ENCODE measurements around the gene KCNN3.

- TF ChIP-seq CTCF (conservative IDR thresholded peaks at IDR 0.05; ENCODE audit: low read depth, low read length), result no peak
- no peak for TF ChIP-seq EZH2phosphoT487 (IDR thresholded peaks at IDR 0.05; ENCODE audit: borderline replicate concordance, low read length)
Measured at GRCh38 chr1:154767315-154768240, 102.5 kb downstream of the KCNN3 start.
